ENCODE results near the gene MROH9.

DNA sequence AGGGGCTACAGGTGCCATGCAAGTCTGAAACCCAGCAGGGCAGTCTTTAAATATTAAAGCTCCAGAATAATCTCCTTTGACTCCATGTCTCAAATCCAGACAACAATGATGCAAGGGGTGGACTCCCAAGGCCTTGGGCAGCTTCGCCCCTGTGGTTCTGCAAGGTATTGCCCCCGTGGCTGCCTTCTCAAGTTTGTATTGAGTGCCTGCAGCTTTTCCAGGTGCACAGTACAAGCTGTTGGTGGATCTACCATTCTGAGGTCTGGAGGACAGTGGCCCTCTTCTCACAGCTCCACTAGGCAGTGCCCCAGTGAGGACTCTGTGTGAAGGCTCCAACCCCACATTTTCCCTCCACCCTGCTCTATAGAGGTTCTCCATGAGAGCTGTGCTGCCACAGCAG is 3.7 kb upstream of the MROH9 start:
- no peak for TF ChIP-seq EP300 (IDR thresholded peaks at IDR 0.05)
- no peak for TF ChIP-seq CTCF (IDR thresholded peaks at IDR 0.05)

Data from tibial nerve (tissue), 4 donors.